Measurements from ENCODE around the gene CLDN6.

DNA sequence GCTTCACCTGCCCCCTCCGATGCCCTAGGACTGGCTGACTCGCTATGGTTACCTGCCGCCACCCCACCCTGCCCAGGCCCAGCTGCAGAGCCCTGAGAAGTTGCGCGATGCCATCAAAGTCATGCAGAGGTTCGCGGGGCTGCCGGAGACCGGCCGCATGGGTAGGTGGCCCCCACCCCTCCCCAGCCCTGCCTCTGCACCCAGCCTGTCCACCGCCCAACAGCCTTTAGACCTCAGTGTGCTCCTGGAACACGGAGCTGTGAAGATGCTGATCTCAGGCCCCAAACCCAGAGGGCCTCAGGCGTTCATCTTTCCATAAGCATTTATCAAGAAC, 29.4 kb upstream of the CLDN6 start:
- TF ChIP-seq TAF1 (IDR thresholded peaks at IDR 0.05; ENCODE audit: low read depth, low read length): no peak
- TF ChIP-seq POLR2A (IDR thresholded peaks at IDR 0.05; ENCODE audit: low read depth, low read length): no peak
- TF ChIP-seq POU2F2 (IDR thresholded peaks at IDR 0.05; ENCODE audit: low read depth, low read length): no peak
- TF ChIP-seq POLR2AphosphoS5 (IDR thresholded peaks at IDR 0.05; ENCODE audit: low read depth, low read length): no peak
- no peak for TF ChIP-seq SPI1 (IDR thresholded peaks at IDR 0.05; ENCODE audit: low read depth, low read length)
- TF ChIP-seq PAX5 (IDR thresholded peaks at IDR 0.05; ENCODE audit: insufficient read depth, low read length, severe bottlenecking): no peak
